ENCODE data around the gene HSPH1.
"Not testable (repeated sequence)": the region's sequence is repeated elsewhere in the genome, so short reads cannot be mapped to it uniquely, and the experiment has no call there.

Gene HSPH1

DNA sequence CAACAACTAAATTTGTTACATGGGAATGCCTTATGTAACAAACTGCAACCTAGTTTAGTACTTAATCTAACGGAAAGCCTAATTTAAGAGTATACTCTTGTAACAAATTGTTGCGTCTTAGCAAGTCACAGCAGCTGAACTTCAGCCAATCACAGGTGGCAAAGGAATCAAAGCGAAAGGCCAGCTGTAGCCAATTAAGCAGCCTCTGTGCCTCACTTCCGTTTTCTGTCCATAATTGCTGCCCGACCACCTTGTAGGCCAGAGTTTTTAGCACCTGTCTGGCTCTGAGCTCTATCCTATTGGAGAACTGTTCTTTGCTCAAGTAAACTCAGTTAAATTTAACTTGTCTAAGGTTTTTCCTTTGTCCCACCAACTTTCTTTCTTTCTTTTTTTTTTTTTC, 18.1 kb upstream of the HSPH1 start:
- intact Hi-C loops (cut with DNase I), result loop anchor here (5.0 to 10.0 kb wide), 2 partner anchors 243 to 565 kb away; no protein-coding TSS in a partner anchor

GRCh38 chr13:31179241-31179640, 17.5 kb upstream of the HSPH1 start:
- intact Hi-C loops (cut with DNase I), result loop anchor here (5.0 kb wide), 1 partner anchor 243 kb away; no protein-coding TSS in a partner anchor

More for the DNA sequence above, 18.1 kb upstream of the HSPH1 start:
- DNase-seq, result no peak

GRCh38 chr13:31177813-31178495, 16.2 kb upstream of the HSPH1 start:
- intact Hi-C loops (cut with DNase I), result loop anchor here (5.0 kb wide), 1 partner anchor 244 kb away; no protein-coding TSS in a partner anchor

More at GRCh38 chr13:31179241-31179640, 17.5 kb upstream of the HSPH1 start:
- no peak for DNase-seq

GRCh38 chr13:31175847-31176532, 14.3 kb upstream of the HSPH1 start:
- DNase-seq, result no peak
- intact Hi-C loops (cut with DNase I), result loop anchor here (5.0 kb wide), 1 partner anchor 246 kb away; no protein-coding TSS in a partner anchor

More at GRCh38 chr13:31177813-31178495, 16.2 kb upstream of the HSPH1 start:
- not testable (repeated sequence) for DNase-seq

DNA sequence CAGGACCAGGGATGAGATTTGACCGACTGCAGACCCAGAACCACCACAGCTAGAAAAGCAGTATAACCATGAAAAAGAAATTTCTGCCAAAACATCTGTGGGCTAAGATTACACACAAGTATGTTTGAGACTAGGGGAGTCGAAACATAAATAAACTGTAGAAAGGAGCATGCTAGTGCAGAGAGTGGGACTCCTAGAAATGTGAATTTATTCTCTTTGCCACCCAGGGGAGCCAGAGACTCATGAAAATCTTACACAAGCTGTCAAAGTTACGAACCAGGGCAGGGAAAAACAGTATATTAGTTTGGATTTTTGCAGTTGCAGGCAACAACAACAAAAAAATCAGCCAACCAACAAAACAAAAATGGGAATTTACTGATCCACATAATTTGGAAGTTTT, 12.3 kb upstream of the HSPH1 start:
- peak in 1 of 10 donors; percentile 33 for DNase-seq
- intact Hi-C loops (cut with DNase I), result no loop called here

DNA sequence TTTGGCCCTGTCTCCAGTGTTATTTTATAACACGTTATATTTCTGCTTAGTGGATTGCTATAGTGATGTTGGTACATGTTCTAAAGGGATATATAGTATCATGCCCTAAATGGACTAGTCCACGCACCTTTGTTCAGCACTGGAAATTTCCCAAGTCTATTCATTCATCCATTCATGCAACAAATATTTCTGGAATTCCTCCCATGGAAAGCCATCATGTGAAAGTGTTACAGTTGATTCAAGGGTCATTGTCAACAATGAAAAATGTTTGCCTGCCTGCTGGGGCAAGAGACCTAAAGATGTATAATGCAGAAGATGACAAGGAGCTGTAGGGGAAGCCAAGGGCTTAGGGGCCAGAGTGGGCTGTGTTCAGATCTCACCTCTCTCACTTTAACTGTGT, 10.8 kb upstream of the HSPH1 start:
- intact Hi-C loops (cut with DNase I), result no loop called here

GRCh38 chr13:31172001-31172400, 10.3 kb upstream of the HSPH1 start:
- intact Hi-C loops (cut with DNase I), result no loop called here
- DNase-seq, result no peak

More for the DNA sequence above, 10.8 kb upstream of the HSPH1 start:
- no peak for DNase-seq

DNA sequence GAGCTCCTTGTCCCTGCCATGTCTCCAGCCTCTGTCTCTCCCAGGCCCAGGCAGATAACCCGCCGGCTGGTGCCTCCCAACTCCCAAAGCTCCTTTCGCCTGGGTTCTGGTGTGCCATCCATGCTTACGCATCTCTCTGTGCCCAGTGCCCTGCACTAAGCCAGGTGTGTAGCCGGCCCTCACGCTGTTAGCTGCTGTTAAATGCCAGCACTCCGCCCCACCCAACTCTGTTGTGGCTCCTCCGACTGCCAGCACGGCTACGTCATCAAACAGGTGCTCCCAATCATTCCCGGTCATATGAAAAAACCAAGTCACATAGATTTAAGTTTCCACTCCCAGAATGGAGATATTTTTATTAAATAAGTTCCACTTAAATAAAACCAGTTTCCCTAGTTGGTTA, 7.0 kb upstream of the HSPH1 start:
- intact Hi-C loops (cut with DNase I), result no loop called here
- DNase-seq, result no peak

- intact Hi-C loops (cut with DNase I), result no loop called here
- no peak for DNase-seq
Measured at GRCh38 chr13:31168166-31168565, 6.5 kb upstream of the HSPH1 start.

DNA sequence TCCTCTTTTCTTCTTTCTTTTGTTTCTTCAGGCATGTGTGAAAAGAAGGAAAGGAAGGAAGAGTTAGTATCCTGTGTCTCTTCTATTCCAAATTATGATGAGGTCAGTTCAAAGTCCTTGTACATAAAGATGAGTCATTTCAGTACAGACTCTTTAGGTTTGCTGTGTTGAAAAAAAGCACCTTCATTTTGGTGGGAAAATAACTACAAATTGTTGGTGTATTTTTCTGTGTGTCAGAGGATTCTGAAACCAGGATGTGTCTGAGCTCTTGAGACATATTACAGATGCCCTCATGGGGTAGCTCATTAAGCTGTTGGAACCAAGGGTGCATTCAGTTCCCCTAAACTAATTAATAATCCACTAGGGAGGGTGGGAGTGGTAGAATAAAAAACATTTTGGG, 5.8 kb upstream of the HSPH1 start:
- DNase-seq, result no peak
- intact Hi-C loops (cut with DNase I), result no loop called here

DNA sequence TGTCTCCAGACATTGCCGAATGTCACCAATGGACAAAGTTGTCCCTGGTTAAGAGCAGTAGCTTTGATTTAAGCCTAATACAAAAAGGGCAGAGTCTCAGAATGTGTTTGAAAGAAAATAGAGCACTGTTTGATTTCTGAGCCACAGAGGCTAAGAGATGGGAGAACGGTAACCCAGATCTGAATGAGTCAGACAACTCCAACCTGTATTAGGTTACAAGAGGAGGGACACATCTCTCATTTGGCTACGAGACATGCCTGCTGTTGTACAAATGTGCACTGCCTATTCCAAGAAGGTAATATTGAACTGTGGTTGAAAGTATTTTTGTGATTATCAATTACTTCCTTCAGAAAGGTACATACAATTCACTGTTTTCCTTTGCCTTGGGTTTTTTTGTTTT, 4.9 kb upstream of the HSPH1 start:
- no peak for DNase-seq
- intact Hi-C loops (cut with DNase I), result no loop called here

- intact Hi-C loops (cut with DNase I), result loop anchor here (1.0 kb wide), 1 partner anchor 38 kb away; no protein-coding TSS in a partner anchor
- peak; percentile 95 to 100 (median 98) for DNase-seq
Measured at GRCh38 chr13:31162151-31163008, 676 bp upstream of the HSPH1 start.

- intact Hi-C loops (cut with DNase I), result no loop called here
- DNase-seq, result peak; percentile 49 to 95 (median 64)
Measured at GRCh38 chr13:31160857-31161556, 697 bp downstream of the HSPH1 start.

GRCh38 chr13:31159306-31159705, 2.4 kb downstream of the HSPH1 start:
- DNase-seq, result no peak
- intact Hi-C loops (cut with DNase I), result no loop called here

- no peak for DNase-seq
- intact Hi-C loops (cut with DNase I), result no loop called here
Measured at GRCh38 chr13:31154939-31155338, 6.8 kb downstream of the HSPH1 start.

DNA sequence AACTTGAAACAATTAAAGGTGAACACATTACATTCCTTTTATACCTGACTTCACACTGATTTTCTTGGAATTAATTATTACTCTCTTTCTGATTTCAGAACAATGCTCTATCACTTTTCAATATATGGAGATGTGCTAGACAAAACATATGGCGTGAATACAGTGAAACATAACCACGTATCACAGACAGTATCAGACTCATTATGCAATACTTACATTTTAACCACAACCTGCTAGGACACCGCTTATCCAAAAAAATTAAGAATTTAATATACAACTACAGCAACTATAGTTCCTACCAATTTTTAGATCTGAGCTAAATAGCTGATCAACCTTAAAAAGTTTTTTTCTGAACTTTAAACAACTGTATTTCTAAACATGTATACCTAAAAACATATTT, 9.9 kb downstream of the HSPH1 start:
- intact Hi-C loops (cut with DNase I), result no loop called here
- DNase-seq, result no peak

GRCh38 chr13:31150315-31150985, 11.3 kb downstream of the HSPH1 start:
- DNase-seq, result no peak
- intact Hi-C loops (cut with DNase I), result no loop called here

DNA sequence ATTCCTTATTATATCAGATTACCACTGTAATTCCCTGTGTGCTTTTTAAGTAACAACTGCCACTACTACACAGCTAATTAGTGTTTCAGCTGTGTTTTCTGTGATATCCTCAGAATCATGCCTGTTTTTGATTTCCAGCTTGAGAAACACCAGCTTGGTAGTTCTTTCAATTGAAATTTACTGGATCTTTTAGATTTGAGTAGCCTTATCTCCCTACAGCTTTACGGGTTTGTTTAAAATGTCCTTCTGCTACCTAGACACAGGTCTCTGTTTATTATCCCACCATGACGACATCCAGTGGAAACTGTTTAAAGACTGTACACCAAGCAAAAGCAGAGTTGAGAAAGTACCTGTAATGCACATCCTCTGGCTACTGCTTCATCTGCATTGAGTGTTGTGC, 12.1 kb downstream of the HSPH1 start:
- no peak for DNase-seq
- intact Hi-C loops (cut with DNase I), result no loop called here

DNA sequence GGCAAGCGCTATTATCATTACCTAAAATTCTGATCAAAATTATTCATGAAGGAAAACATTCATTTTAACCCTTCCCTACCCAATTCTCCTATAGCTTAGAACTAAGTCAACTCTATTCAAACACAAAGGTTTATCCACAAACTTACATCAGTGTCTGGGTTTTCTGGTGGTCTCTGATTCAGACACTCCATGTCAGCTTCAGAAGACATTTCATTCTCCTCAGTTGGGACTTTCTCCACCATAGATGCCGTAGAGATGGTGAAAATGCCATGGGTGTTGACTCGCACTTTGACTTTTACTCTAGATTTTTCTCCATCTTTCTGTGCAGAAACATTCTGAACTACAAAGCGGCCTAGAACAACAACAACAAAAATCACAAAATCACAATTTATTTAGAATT, 16.3 kb downstream of the HSPH1 start:
- intact Hi-C loops (cut with DNase I), result no loop called here
- DNase-seq, result no peak

- intact Hi-C loops (cut with DNase I), result no loop called here
- no peak for DNase-seq
Measured at GRCh38 chr13:31138515-31138914, 23.2 kb downstream of the HSPH1 start.
